GM13976 (cell line): ENCODE results near the gene BFSP2.

Source experiments
- DNase-seq: peaks from one replicate; pipeline ENCODE4 v3.0.0; 2012; ENCODE audit warnings: low spot score
- CTCF ChIP-seq: IDR thresholded peaks from 2 replicates; pipeline ENCODE4 v1.5.1; 2012; ENCODE audit warnings: borderline replicate concordance, mild to moderate bottlenecking; ENCODE audit not compliant: insufficient read depth; ENCODE audit errors: extremely low read depth, missing control alignments, control extremely low read depth
- in situ Hi-C: fragments of 300-500 bp; cut with MboI; formaldehyde crosslinking; loops from one replicate; pipeline ENCODE4 v1.12.0; 2022; ENCODE audit warnings: low sequenced_read_pairs, mixed read lengths, inconsistent platforms; ENCODE audit not compliant: unreplicated experiment

BFSP2 gene

GRCh38 chr3:133380481-133381225, 19.2 kb upstream of the BFSP2 start:
- no peak for TF ChIP-seq CTCF
- DNase-seq = no peak
- in situ Hi-C loops = loop anchor here (10.0 to 25.0 kb wide), 2 partner anchors 343 to 646 kb away; partner anchors contain the start of gene TMEM108

- in situ Hi-C loops = loop anchor here (10.0 to 25.0 kb wide), 2 partner anchors 344 to 647 kb away; partner anchors contain the start of gene TMEM108
- no peak for TF ChIP-seq CTCF
- no peak for DNase-seq
Measured at GRCh38 chr3:133381346-133382109, 18.3 kb upstream of the BFSP2 start.

GRCh38 chr3:133383175-133383574, 16.7 kb upstream of the BFSP2 start:
- TF ChIP-seq CTCF = no peak
- in situ Hi-C loops = loop anchor here (10.0 to 25.0 kb wide), 2 partner anchors 346 to 648 kb away; partner anchors contain the start of gene TMEM108
- DNase-seq = no peak

GRCh38 chr3:133383741-133384140, 16.1 kb upstream of the BFSP2 start:
- DNase-seq = no peak
- TF ChIP-seq CTCF = no peak
- in situ Hi-C loops = loop anchor here (10.0 to 25.0 kb wide), 2 partner anchors 346 to 649 kb away; partner anchors contain the start of gene TMEM108

GRCh38 chr3:133384331-133385027, 15.4 kb upstream of the BFSP2 start:
- TF ChIP-seq CTCF = peak; percentile 50
- in situ Hi-C loops = loop anchor here (10.0 to 25.0 kb wide), 2 partner anchors 347 to 650 kb away; partner anchors contain the start of gene TMEM108
- peak; percentile 71 for DNase-seq

GRCh38 chr3:133386876-133387275, 13.0 kb upstream of the BFSP2 start:
- in situ Hi-C loops = loop anchor here (10.0 to 25.0 kb wide), 2 partner anchors 350 to 652 kb away; partner anchors contain the start of gene TMEM108
- no peak for DNase-seq
- no peak for TF ChIP-seq CTCF
